A172 (cell line): ENCODE results near the gene SLC16A9. TPM values are rescaled to one million over a fixed set of nuclear protein-coding genes. Genes with fewer than 3 reads are reported as not detected.
"Not testable (repeated sequence)": the region's sequence is repeated elsewhere in the genome, so short reads cannot be mapped to it uniquely, and the experiment has no call there.

Source experiments
- DNase-seq: peaks from one replicate; pipeline ENCODE4 v3.0.0-alpha.2; 2015; ENCODE audit warnings: low spot score
- total RNA-seq: library from RNA; depleted of rRNA; stranded (reverse); fragments of >200 nt; shearing (Covaris generic); gene quantifications from 2 replicates; pipeline ENCODE4 v1.2.3, GENCODE V29; 2014

The SLC16A9 gene
- total RNA-seq, 1 experiment from 2014 or later = 34.1 TPM

GRCh38 chr10:59677253-59677831 is 32.3 kb downstream of the SLC16A9 start:
- no peak for DNase-seq

GRCh38 chr10:59675812-59676211 is 33.8 kb downstream of the SLC16A9 start:
- DNase-seq = no peak

GRCh38 chr10:59674215-59674836 is 35.3 kb downstream of the SLC16A9 start:
- DNase-seq = peak; percentile 72

GRCh38 chr10:59672150-59672875 is 37.3 kb downstream of the SLC16A9 start:
- no peak for DNase-seq

GRCh38 chr10:59670269-59670668 is 39.4 kb downstream of the SLC16A9 start:
- DNase-seq = no peak

GRCh38 chr10:59668096-59668495 is 41.6 kb downstream of the SLC16A9 start:
- no peak for DNase-seq

- DNase-seq = no peak
These were observed 43.3 kb downstream of the SLC16A9 start for GRCh38 chr10:59666310-59666709.

- DNase-seq = not testable (repeated sequence)
These were observed 46.4 kb downstream of the SLC16A9 start for GRCh38 chr10:59663213-59663612.

GRCh38 chr10:59657724-59658123 is 51.9 kb downstream of the SLC16A9 start:
- DNase-seq = no peak

GRCh38 chr10:59655309-59655708 is 54.3 kb downstream of the SLC16A9 start:
- no peak for DNase-seq

GRCh38 chr10:59654007-59654406 is 55.6 kb downstream of the SLC16A9 start:
- DNase-seq = no peak

GRCh38 chr10:59651902-59652301 is 57.7 kb downstream of the SLC16A9 start:
- no peak for DNase-seq

GRCh38 chr10:59649606-59650346 is 59.9 kb downstream of the SLC16A9 start:
- no peak for DNase-seq

GRCh38 chr10:59648711-59649201 is 60.9 kb downstream of the SLC16A9 start:
- no peak for DNase-seq

- DNase-seq = no peak
These were observed 64.8 kb downstream of the SLC16A9 start for GRCh38 chr10:59644841-59645240.

GRCh38 chr10:59641688-59642087 is 68.0 kb downstream of the SLC16A9 start:
- not testable (repeated sequence) for DNase-seq

GRCh38 chr10:59635502-59636290 is 74.0 kb downstream of the SLC16A9 start:
- no peak for DNase-seq

- DNase-seq = no peak
These were observed 75.5 kb downstream of the SLC16A9 start for GRCh38 chr10:59634102-59634501.

- DNase-seq = no peak
These were observed 76.6 kb downstream of the SLC16A9 start for GRCh38 chr10:59633063-59633462.

- no peak for DNase-seq
These were observed 77.5 kb downstream of the SLC16A9 start for GRCh38 chr10:59631882-59632807.
